GM19240 (cell line): ENCODE data around the gene ZP1.
"Not testable (repeated sequence)": the region's sequence is repeated elsewhere in the genome, so short reads cannot be mapped to it uniquely, and the experiment has no call there.

ENCODE experiments used
- DNase-seq: peaks from one replicate; pipeline ENCODE4 v3.0.0; 2011; ENCODE audit warnings: low spot score; ENCODE audit not compliant: insufficient read length

Gene ZP1, protein sequence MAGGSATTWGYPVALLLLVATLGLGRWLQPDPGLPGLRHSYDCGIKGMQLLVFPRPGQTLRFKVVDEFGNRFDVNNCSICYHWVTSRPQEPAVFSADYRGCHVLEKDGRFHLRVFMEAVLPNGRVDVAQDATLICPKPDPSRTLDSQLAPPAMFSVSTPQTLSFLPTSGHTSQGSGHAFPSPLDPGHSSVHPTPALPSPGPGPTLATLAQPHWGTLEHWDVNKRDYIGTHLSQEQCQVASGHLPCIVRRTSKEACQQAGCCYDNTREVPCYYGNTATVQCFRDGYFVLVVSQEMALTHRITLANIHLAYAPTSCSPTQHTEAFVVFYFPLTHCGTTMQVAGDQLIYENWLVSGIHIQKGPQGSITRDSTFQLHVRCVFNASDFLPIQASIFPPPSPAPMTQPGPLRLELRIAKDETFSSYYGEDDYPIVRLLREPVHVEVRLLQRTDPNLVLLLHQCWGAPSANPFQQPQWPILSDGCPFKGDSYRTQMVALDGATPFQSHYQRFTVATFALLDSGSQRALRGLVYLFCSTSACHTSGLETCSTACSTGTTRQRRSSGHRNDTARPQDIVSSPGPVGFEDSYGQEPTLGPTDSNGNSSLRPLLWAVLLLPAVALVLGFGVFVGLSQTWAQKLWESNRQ

DNA sequence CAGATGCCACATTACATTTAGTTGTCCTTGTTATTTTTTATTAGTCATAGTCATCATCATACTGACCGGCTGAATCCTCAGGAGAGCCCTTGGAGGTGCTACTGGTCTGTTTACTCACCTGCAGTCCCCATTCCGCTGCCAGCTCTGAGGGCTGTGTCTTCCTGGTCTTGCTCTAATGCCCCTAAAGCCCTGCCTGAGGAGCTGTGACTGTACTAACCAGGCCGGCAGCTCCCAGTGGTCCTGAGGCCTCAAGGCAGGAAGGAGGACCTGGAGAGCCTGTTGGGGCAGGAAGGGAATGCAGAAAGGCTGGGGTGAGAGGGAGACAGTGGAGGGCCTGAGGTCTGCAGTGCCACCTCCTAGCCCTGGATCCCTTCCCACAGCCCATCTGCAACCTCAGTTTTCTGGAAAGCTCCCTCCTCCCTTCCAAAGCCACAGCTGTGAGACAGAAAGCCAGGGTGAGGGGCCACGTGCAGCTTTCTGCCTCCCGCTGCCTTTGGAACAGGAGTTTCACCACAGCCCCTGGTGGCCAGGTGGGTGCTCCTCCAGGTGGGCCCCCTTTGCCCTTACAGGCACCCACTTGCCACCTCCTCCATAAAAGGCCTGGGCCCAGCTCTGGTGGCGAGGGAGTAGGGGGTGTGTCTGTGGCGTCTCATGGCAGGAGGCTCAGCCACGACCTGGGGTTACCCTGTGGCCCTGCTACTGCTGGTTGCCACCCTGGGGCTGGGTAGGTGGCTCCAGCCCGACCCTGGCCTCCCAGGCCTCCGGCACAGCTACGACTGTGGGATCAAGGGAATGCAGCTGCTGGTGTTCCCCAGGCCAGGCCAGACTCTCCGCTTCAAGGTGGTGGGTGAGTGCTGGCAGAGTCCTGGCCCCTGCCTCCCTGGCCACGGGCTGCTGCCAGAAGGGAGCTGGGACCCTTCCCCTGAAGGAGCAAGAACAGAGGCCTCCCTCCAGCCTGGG is at the start of gene ZP1:
Gene ZP1 (plus strand): TSS at position 632 of the 960 bp plus-strand sequence. CDS start 20 bp downstream, at position 652.
- DNase-seq: no peak

DNA sequence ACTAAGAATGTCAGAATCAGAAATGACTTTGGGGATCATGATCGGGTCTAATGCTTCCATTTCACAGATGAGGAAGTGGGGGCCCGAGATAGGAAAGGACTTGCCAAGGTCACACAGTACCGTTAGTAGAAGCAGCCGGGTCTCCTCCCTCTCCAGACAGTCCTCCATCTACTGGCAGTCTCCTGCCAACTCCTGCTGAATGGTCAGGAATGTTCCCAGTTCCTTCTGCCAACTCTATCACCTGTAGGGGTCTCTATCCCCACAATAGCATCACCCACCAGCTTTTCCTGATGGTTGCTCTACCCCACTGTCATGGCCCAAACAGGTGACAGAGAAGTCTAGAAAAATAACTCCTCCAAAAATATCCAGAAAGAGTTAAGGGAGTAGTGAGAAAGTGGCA is 49.3 kb upstream of the ZP1 start:
- DNase-seq: no peak

DNA sequence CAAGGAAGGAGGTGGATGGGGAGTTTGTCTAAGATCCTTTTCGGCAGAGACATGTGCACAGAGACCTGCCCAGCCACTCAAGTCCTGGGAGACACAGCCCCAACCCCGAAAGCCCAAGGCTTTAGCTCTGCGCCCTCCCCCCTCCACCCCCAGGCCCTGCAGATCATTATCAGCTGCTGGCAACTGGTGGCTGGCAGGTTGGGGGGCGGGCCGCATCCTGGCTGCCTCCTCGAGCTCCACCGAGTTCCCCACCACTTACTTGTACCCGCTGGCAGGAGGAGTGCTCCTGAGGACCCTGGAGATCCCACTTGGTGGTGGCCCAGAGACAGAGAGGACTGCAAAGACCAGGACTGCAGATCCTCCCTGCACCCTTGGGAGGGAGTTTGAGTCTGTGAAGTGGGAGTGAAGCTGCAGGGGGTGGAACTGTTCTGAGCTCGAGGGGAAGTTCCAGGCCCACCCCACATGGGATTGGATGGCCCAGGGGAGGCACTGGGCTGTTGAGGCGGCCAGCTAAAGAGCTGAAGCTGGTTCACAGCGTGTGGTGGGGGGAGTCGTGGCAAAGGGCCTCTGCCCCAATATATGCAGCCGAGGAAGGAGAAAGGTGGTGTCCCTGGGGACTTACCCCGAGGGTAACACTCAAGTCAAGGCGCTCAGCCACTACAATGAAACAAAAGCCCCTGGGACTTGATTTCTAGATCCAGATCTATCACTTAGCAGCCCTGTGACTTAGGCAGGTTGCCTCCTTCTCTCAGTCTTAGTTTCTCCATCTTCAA is 45.3 kb upstream of the ZP1 start:
- no peak for DNase-seq

DNA sequence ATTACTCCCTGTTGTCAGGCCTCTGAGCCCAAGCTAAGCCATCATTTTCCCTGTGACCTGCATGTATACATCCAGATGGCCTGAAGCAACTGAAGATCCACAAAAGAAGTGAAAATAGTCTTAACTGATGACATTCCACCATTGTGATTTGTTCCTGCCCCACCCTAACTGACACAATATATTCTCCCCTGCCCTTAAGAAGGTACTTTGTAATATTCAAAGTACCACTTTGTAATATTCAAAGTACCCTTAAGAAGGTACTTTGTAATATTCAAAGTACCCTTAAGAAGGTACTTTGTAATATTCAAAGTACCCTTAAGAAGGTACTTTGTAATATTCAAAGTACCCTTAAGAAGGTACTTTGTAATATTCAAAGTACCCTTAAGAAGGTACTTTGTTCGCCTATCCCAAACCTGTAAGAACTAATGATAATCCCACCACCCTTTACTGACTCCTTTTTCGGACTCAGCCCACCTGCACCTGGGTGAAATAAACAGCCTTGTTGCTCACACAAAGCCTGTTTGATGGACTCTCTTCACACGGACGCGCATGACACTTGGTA is 43.5 kb upstream of the ZP1 start:
- not testable (repeated sequence) for DNase-seq

DNA sequence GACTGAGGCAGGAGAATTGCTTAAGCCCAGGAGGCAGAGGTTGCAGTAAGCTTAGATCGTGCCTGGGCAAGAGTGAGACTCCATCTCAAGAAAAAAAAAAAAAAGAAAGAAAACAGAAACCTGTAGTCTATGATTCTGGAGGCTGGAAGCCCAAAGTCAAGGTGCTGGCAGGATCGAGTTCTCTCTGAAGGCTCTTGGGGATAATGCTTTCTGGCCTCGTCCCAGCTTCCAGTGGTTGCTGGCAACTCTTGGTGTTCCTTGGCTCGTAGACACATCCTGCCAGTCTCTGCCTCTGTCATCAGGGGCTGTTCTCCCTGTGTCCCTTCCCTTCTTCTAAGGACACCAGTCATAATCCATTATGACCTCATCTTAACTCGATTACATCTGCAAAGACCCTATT is 42.2 kb upstream of the ZP1 start:
- DNase-seq: no peak

DNA sequence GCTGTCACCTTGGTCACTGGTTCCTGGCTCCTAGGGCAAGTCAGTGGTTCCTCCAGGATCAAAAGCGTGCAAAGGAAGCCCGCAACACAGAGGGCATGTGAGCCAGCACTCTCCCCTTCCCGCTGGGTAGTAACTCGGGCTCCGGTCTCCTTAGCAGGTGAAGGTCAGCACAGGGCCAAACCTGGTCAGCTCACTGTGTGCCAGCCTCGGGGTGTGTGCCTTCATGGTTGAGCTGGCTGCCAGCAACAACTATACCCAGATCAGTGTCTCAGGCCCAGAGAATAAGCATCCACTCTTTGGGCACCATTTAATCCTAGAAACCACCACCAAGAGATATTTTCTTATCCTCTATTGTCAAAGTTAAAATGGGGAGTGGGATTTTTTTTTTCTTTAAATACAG is 41.6 kb upstream of the ZP1 start:
- DNase-seq: no peak

DNA sequence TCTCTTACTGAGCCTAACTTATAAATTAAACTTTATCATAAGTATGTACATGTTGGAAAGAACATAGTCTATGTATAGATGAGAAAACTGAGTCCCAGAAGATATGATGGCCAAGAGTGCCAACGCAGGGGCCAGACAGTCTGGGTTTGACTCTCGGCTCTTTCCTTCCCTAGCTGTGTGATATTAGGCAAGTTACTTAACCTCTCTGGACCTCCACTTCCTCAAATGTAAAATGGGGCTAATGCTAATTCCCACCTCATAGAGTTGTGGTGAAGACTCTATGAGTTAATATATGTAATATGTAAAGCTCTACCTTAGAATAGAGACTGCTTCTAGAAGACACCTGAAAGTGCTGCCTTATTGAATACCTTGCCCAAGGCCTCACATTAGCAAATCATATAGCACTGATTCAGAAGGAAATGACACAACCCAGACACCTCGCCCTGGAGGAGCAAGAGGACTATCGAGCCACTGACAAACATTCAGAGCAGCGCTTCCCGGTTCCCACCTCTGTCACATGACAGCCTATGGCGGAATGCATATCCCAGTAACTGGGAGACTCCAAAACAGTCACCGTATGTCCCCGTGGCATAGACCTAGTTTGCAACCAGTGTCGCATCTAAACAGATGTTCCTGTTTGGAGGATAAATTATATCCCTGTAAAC is 36.7 kb upstream of the ZP1 start:
- no peak for DNase-seq

DNA sequence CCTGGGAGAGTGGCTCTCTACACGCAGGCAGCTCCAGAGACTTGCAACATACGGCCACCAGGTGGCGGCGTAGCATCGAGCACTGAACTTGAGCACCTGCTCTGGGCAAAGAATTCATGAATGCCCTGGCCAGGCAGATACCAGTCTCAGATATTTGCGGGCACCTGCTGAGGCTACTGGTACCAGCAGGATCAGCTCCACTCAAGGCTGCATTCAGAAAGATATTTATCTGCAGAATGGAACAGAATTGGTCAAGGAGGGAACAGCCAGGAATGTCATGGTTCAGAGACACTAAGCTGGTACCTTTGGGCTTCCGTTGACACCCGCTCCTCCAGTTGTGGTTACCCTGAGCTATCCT is 36.2 kb upstream of the ZP1 start:
- peak; percentile 85 for DNase-seq

DNA sequence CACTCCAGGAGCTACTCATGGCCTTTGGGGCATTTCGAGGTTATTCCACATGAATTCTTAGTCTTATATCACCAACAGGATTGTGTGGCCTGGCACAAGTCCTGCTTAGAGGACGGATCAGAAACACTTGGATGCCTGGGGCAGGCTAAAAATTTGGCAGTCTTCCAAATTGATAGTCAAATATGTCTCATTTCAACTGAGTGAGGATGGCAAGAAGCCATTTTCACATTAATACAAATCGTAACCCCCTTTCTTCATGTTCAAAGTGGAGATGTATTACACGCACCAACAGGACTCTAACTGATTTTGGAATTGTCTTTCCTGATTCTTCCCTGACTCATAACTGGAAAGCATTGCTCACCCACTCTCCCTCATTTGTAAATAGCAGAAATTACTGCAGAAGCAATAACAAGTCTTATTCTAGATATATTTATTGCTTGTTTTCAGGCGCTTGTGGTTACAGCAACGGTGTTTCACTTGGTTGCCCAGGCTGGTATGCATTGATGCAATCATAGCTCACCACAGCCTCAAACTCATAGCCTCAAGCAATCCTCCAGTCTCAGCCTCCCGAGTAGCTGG is 35.8 kb upstream of the ZP1 start:
- no peak for DNase-seq

DNA sequence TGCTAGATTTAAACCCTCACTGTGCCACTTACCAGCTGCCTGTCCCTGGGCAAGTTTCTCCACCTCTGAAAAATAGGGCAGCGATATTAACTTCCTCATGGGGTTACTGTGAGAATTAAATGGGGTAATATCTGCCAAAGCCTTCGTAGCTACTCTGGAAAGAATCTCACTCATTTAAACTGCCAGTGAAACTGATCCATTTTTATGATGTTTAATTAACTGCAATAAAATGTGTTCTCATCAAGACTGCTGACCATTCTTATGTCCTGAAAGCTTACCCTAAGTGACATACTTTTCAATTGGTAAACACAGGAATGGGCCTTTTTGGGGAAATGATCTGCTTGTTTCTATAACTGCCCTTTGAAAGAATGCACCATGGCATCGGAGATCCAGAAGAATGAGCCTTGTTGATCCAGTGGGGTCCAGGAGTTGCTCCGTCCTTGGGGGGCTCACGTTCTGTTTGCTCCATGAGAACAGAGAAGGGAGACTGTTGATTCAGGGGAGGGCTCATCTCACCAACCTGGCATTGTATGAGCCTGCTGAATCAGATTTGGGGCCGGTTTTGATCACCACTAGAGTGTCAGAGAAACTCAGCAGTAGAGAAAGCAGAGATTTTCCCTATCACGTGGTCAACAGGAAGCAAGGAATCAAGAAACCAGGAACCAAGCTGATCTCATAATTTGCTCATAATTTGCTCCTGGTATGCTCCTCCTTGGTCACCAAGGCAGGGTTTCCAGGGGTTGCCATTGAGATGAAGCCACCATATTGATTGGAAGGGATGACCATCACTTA is 32.4 kb upstream of the ZP1 start:
- no peak for DNase-seq

DNA sequence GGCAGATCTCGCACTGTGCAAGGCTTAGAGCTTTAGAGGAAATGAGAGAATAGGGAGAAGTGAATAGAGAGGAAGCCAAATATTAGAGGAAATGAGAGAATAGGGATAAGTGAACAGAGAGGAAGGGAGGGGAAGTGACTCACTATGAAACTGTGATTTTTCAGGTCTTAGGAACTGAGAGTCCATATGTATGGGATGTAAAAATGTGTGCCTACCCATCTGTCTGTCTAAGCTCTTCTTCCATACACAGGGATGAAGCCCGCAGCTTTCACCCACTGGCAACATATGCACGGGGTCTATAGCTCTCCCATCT is 31.9 kb upstream of the ZP1 start:
- DNase-seq: no peak

DNA sequence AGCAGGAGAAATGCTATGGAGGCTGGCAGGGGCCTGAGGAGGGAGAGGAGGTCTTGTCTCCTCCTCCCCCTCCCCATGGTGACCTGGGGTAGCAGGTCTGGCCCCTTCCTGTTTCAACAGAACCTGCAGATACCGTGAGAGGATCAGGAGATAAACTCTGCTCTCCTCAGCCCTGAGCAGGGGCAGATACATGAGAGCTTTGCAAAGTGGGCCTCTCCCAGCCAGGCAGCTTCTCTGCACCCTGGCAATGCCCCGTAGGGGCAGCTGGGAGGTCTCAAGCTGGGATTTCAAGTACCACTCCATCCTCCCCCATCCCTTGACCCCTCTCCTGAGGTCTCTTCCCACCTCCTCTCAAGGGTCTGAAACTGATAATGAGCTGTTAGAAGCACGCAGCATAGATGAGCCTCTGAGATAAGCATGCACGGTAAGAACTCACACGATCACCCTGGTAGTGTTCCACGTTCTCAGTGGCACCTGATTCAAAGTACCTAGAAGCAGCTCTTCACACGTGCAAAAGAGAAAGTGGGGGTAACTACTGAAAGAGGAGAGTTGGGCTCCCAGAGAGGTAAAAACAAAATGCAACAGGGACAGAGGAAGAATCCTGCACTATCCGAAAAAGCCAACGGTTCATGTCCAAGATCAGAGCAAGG is 30.4 kb upstream of the ZP1 start:
- no peak for DNase-seq

DNA sequence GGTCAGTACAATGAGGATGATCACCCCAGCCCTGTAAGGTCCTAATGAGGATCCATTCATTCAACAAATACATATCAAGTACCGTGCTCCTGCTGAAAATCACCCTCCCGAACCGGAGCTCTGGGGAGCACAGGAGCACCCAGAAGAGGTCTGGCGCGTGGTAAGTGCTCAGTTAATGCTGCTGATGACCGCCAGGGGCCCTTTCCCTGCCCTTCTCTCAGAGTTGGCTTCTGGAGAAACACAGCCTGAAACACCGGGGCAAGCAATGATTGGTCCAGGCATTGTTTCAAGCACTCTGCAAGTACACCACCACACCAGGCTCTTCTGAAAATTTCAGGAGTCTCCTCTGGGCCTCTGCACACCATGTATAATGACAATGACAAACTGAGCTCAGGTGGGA is 29.2 kb upstream of the ZP1 start:
- no peak for DNase-seq

DNA sequence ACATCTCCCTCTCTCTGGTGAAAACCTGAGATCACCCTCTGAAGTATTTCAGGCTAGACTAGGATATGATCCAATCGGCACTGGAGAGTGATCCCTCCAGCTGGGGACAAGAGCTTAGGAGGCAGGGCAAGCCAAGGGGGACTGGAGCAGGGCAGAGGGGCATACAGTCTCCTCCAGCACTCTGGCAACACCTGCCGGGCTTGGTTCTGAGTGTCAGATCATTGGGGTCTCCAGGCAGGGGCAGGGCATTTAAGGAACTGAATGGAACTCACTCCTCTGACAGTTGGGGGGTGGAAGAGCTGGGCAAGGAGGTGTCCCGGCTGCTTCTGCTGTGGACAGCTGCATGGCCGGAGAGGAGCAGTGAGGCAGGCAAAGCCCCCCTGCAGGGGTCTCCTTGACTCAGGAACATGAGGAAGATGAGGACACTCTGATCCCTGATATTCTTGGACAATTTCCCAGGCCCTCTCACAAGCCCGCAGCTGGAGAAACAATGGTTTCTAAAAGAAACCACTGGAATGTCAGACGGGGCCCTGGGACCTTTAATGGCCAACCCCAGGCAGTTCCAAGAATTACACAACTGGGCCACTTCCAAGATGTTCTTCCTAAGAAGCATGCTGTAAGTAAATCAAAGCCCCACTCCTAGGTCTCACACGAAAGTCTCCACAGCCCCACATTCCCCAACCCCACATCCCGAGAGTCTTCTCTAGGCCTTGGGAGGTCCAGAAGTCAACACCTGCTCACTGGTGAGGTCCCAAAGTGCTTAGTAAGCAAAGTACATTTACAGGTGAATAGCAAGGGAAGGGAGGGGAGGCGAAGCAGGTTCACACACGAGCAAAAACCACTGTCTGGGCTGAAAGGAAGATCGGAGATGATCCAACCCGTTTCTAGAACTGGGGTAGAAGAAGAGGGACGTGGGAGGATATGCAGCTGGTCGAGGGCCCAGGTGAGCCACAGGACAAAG is 26.6 kb upstream of the ZP1 start:
- DNase-seq: no peak

DNA sequence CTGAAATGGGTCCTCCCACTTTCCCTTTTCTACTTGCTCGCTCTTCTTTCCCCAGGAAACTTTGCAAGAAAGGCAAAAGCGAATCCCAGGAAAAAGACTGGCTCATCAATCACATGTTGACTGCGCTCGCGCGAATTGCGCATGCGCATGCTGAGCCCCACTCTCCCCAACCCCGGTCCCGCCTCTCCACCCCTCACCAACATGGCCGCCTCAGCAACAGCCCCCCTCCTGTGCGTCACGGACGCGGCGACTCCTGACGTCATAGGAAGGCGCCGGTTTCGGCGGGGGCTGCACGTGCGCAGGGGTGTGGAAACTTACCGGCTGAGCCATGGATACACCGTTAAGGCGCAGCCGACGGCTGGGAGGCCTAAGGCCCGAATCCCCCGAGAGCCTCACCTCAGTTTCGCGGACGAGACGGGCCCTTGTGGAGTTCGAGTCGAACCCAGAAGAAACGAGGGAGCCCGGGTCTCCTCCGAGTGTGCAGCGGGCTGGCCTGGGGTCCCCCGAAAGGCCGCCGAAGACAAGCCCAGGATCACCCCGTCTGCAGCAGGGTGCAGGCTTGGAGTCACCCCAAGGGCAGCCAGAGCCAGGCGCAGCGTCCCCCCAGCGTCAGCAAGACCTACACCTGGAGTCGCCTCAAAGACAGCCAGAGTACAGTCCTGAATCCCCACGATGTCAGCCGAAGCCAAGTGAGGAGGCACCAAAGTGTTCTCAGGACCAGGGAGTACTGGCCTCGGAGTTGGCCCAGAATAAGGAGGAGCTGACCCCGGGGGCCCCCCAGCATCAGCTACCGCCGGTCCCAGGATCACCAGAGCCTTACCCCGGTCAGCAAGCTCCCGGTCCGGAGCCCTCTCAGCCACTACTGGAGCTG is 25.3 kb upstream of the ZP1 start, which contains the start of gene CCDC86:
Gene CCDC86 (plus strand): TSS at position 317 of the 871 bp plus-strand sequence. CDS start 12 bp downstream, at position 329.
- DNase-seq: peak; percentile 99
